Spinal cord (tissue), 10 donors: ENCODE data around the gene ZNF410. TPM values are rescaled to one million over a fixed set of nuclear protein-coding genes. Genes with fewer than 3 reads are reported as not detected.
"Not testable (repeated sequence)": the region's sequence is repeated elsewhere in the genome, so short reads cannot be mapped to it uniquely, and the experiment has no call there.

Experiments used
- DNase-seq, 6 donors: peaks; one replicate each; pipeline versions ENCODE4 v3.0.0 to v3.0.0-alpha.2; 2013 to 2015; ENCODE audit warnings: low spot score in 6 of 6, low read depth in 4 of 6
- H3K27ac ChIP-seq: one replicate; pipeline ENCODE4 v1.5.1; 2013; ENCODE audit warnings: low read depth, low read length, control low read depth
- H3K27me3 ChIP-seq: one replicate; pipeline ENCODE4 v1.6.1; 2013; ENCODE audit warnings: low read length; ENCODE audit not compliant: control insufficient read depth, insufficient read depth
- H3K36me3 ChIP-seq: one replicate; pipeline ENCODE4 v1.6.1; 2013; ENCODE audit warnings: low read length; ENCODE audit not compliant: control insufficient read depth, insufficient read depth
- H3K4me1 ChIP-seq: one replicate; pipeline ENCODE4 v1.6.1; 2013; ENCODE audit warnings: low read length; ENCODE audit not compliant: control insufficient read depth, insufficient read depth
- H3K4me3 ChIP-seq: one replicate; pipeline ENCODE4 v1.5.1; 2013; ENCODE audit warnings: low read depth, low read length, control low read depth
- H3K9me3 ChIP-seq: one replicate; pipeline ENCODE4 v1.6.1; 2013; ENCODE audit warnings: low read length; ENCODE audit not compliant: control insufficient read depth, insufficient read depth
- WGBS: methylation state at CpG from one replicate; pipeline ENCODE4 v1.1.5; 2013; ENCODE audit warnings: missing lambda C conversion rate; ENCODE audit not compliant: insufficient coverage; 5-methylcytosine and 5-hydroxymethylcytosine counted together
- polyA plus RNA-seq, 2 donors: library from polyadenylated mRNA; unstranded; fragments of 120-200 nt; gene quantifications; one replicate each; pipeline ENCODE4 v1.2.1, GENCODE V29; 2013; ENCODE audit not compliant: insufficient read length in 2 of 2
- total RNA-seq, 2 donors: library from RNA; depleted of rRNA in 1 of 2; stranded (reverse); fragments of 120-200 nt in 1 of 2; fragments of >200 nt in 1 of 2; gene quantifications; one replicate each; pipeline versions ENCODE4 v1.2.3 to v1.2.4, GENCODE V29; 2013 to 2014
- donor health status: healthy.

The ZNF410 gene
- total and polyA plus RNA-seq, 4 donors: 44.2 to 70.7 (median 54.5) TPM

GRCh38 chr14:73903028-73903427 lies 16.4 kb downstream of the ZNF410 start:
- H3K9me3 ChIP-seq: no peaks in the 10 kb centered on the region
- no peaks in the 10 kb centered on the region for H3K27me3 ChIP-seq
- H3K4me3 ChIP-seq: no peak overlapping the region
- peaks cover 45% of the 10 kb centered on the region for H3K36me3 ChIP-seq
- WGBS: no CpG with 5 or more reads among the region's 3 CpGs
- no peaks in the 10 kb centered on the region for H3K4me1 ChIP-seq
- DNase-seq: no peak
- H3K27ac ChIP-seq: no peak overlapping the region

DNA sequence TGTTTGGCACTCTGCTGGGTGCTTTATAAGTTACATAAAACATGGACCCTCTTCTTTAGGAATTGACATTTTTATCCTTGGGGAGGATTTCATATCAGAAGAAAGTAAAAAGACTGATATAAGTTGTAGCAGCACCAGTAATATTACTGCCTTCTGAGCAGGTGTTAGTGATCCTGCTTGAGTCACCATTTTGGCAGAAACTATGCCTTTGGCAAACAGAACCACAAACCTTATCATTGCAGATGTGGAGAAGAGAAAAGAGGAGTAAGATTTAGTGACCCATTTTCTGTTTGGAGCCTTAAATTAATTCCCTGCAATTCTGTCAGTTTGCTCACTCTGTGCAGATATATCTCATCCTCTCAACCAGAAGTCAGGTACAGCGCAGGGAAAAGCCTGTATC lies 23.0 kb downstream of the ZNF410 start:
- H3K4me3 ChIP-seq: no peak overlapping the region
- no CpG with 5 or more reads among the region's 1 CpG for WGBS
- no peak overlapping the region for H3K27ac ChIP-seq
- H3K27me3 ChIP-seq: no peaks in the 10 kb centered on the region
- no peaks in the 10 kb centered on the region for H3K9me3 ChIP-seq
- no peak for DNase-seq
- peaks cover 42% of the 10 kb centered on the region for H3K36me3 ChIP-seq
- no peaks in the 10 kb centered on the region for H3K4me1 ChIP-seq

GRCh38 chr14:73913256-73913655 lies 26.6 kb downstream of the ZNF410 start:
- H3K4me3 ChIP-seq: no peak overlapping the region
- WGBS: no CpG with 5 or more reads among the region's 3 CpGs
- peaks cover 37% of the 10 kb centered on the region for H3K36me3 ChIP-seq
- no peak overlapping the region for H3K27ac ChIP-seq
- DNase-seq: no peak
- no peaks in the 10 kb centered on the region for H3K9me3 ChIP-seq
- H3K27me3 ChIP-seq: no peaks in the 10 kb centered on the region
- H3K4me1 ChIP-seq: no peaks in the 10 kb centered on the region

DNA sequence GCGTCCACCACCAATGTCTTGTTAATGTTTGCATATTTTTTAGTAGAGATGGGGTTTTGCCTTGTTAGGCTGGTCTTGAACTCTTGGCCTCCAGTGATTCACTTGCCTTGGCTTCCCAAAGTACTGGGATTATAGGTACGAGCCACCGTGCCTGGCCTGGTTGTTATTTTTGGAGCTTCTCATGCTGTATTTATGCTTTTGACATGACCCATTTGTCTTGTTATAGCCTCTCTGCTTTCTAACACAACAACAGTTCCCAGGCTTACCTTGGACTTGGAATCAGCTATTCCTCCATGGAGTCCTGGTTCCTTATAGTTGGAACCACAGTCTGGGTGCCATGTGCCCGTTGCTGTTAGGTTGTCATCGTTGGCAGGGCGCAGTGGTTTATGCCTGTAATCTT lies 29.7 kb downstream of the ZNF410 start:
- H3K4me3 ChIP-seq: no peak overlapping the region
- no peaks in the 10 kb centered on the region for H3K9me3 ChIP-seq
- no peaks in the 10 kb centered on the region for H3K27me3 ChIP-seq
- H3K4me1 ChIP-seq: no peaks in the 10 kb centered on the region
- no peak for DNase-seq
- WGBS: 100% methylated on average over 5 of the region's 6 CpGs
- H3K27ac ChIP-seq: no peak overlapping the region
- peaks cover 37% of the 10 kb centered on the region for H3K36me3 ChIP-seq

DNA sequence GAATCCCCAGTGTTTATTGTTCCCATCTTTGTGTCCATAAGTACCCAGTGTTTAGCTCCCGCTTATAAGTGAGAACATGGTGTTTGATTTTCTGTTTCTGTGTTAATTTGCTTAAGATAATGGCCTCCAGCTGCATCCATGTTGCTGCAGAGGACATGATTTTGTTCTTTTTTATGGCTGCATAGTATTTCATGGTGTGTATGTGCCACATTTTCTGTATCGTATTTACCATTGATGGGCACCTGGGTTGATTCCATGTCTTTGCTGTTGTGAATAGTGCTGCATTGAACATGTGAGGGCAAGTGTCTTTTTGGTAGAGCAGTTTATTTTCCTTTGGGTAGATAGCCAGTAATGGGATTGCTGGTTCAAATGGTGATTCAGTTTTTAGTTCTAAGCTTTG lies 32.8 kb downstream of the ZNF410 start:
- 88% methylated on average over 1 of the region's 2 CpGs for WGBS
- not testable (repeated sequence) for H3K4me1 ChIP-seq, H3K27ac ChIP-seq, H3K27me3 ChIP-seq, DNase-seq, H3K4me3 ChIP-seq, H3K9me3 ChIP-seq
- H3K36me3 ChIP-seq: peaks cover 29% of the 10 kb centered on the region

DNA sequence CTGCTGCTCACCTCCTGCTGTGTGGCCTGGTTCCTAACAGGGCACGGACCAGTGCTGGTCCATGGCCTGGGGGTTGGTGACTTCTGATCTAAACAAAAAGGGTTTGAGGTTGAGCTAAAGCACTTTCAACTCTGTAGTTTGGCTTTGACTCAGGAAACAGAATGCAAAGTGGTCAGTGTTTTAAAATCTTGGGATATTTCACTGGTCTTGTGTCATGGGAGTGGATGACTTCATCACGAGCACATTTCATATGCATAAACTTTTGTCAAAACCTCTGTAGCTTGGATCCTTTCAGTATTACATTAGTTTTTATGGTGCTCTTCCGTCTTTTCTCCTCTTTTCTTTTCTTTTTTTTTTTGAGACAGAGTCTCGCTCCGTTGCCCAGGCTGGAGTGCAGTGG lies 37.7 kb downstream of the ZNF410 start:
- Histone ChIP-seq H3K27ac (no peak overlapping the region), H3K27me3 (no peaks in the 10 kb centered on the region), H3K4me3 (no peak overlapping the region), H3K9me3 (no peaks in the 10 kb centered on the region), H3K4me1 (no peaks in the 10 kb centered on the region), H3K36me3 (peaks cover 38% of the 10 kb centered on the region)
- DNase-seq: no peak
- WGBS: 92% methylated on average over 1 of the region's 5 CpGs

GRCh38 chr14:73935666-73936065 lies 49.0 kb downstream of the ZNF410 start:
- Histone ChIP-seq H3K27me3 (no peaks in the 10 kb centered on the region), H3K9me3 (no peaks in the 10 kb centered on the region), H3K36me3 (peaks cover 45% of the 10 kb centered on the region), H3K4me1 (no peaks in the 10 kb centered on the region), H3K27ac (no peak overlapping the region), H3K4me3 (no peak overlapping the region)
- WGBS: 80% methylated on average over 1 of the region's 2 CpGs
- no peak for DNase-seq

GRCh38 chr14:73936548-73936947 lies 49.9 kb downstream of the ZNF410 start:
- peak in 2 of 6 donors; percentile 1 to 45 for DNase-seq
- Histone ChIP-seq H3K36me3 (peaks cover 50% of the 10 kb centered on the region), H3K4me1 (no peaks in the 10 kb centered on the region), H3K9me3 (no peaks in the 10 kb centered on the region), H3K27ac (peak overlapping the region; percentile 8), H3K27me3 (no peaks in the 10 kb centered on the region), H3K4me3 (no peak overlapping the region)
- no CpG with 5 or more reads among the region's 1 CpG for WGBS

DNA sequence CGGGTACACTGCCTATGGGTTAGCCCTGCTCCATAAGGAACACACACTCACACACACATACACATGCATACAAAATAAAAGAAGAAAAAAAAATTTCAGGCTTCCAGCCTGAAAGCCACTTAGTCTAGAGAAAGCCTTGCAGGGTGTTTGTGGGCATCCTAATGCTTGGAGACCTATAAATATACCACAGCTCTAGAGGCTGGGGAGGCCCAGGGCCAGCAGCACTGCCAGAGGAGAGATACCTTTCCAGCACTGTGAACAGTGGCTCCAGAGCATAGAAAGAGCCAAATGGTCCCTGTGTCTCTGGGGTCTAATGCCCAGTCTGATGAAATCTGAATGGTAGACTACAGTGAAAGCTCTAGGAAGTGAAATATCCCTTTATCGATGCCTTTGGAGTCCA lies 50.4 kb downstream of the ZNF410 start:
- peak overlapping the region; percentile 8 for H3K27ac ChIP-seq
- peaks cover 52% of the 10 kb centered on the region for H3K36me3 ChIP-seq
- no peaks in the 10 kb centered on the region for H3K9me3 ChIP-seq
- H3K4me3 ChIP-seq: no peak overlapping the region
- H3K27me3 ChIP-seq: no peaks in the 10 kb centered on the region
- no peak for DNase-seq
- WGBS: no CpG with 5 or more reads among the region's 2 CpGs
- H3K4me1 ChIP-seq: no peaks in the 10 kb centered on the region

GRCh38 chr14:73942180-73942579 lies 55.5 kb downstream of the ZNF410 start:
- WGBS: 78% methylated on average over 6 of the region's 7 CpGs
- H3K4me1 ChIP-seq: no peaks in the 10 kb centered on the region
- no peak for DNase-seq
- H3K36me3 ChIP-seq: peaks cover 64% of the 10 kb centered on the region
- H3K4me3 ChIP-seq: no peak overlapping the region
- H3K9me3 ChIP-seq: no peaks in the 10 kb centered on the region
- H3K27ac ChIP-seq: no peak overlapping the region
- H3K27me3 ChIP-seq: no peaks in the 10 kb centered on the region
